GM19467 (cell line): ENCODE measurements around the gene SPATA13.
"Not testable (repeated sequence)": the region's sequence is repeated elsewhere in the genome, so short reads cannot be mapped to it uniquely, and the experiment has no call there.

ENCODE experiments used
- ATAC-seq: cut with Tn5 transposase; IDR thresholded peaks from one replicate; pipeline ENCODE4 v1.9.1; 2021; ENCODE audit warnings: mild to moderate bottlenecking, moderate library complexity; ENCODE audit not compliant: unreplicated experiment

Gene SPATA13

GRCh38 chr13:24306632-24307031 lies 146.1 kb downstream of the SPATA13 start:
- ATAC-seq = no peak

GRCh38 chr13:24307211-24308067 lies 146.9 kb downstream of the SPATA13 start:
- ATAC-seq = no peak

- ATAC-seq = no peak
These were observed 147.5 kb downstream of the SPATA13 start for GRCh38 chr13:24308068-24308445.

GRCh38 chr13:24308488-24309020 lies 148.0 kb downstream of the SPATA13 start:
- ATAC-seq = no peak

GRCh38 chr13:24309300-24309699 lies 148.8 kb downstream of the SPATA13 start, which contains the start of gene C1QTNF9:
C1QTNF9 (plus strand) TSS chr13:24309580; CDS start chr13:24316004, 6,424 bp downstream.
- not testable (repeated sequence) for ATAC-seq

- ATAC-seq = no peak
These were observed 152.9 kb downstream of the SPATA13 start for GRCh38 chr13:24313439-24313838.

GRCh38 chr13:24317835-24318234 lies 157.3 kb downstream of the SPATA13 start:
- not testable (repeated sequence) for ATAC-seq

GRCh38 chr13:24318878-24319277 lies 158.4 kb downstream of the SPATA13 start:
- not testable (repeated sequence) for ATAC-seq

- ATAC-seq = not testable (repeated sequence)
These were observed 159.1 kb downstream of the SPATA13 start for GRCh38 chr13:24319641-24320040.

GRCh38 chr13:24321416-24321815 lies 160.9 kb downstream of the SPATA13 start:
- ATAC-seq = not testable (repeated sequence)

GRCh38 chr13:24322470-24322869 lies 161.9 kb downstream of the SPATA13 start:
- not testable (repeated sequence) for ATAC-seq

- no peak for ATAC-seq
These were observed 162.7 kb downstream of the SPATA13 start for GRCh38 chr13:24323036-24323738.

- ATAC-seq = no peak
These were observed 163.2 kb downstream of the SPATA13 start for GRCh38 chr13:24323739-24324075.

- not testable (repeated sequence) for ATAC-seq
These were observed 167.1 kb downstream of the SPATA13 start for GRCh38 chr13:24327598-24327997.

GRCh38 chr13:24328145-24328544 lies 167.6 kb downstream of the SPATA13 start:
- ATAC-seq = no peak

- no peak for ATAC-seq
These were observed 178.2 kb downstream of the SPATA13 start for GRCh38 chr13:24338721-24339120.

- no peak for ATAC-seq
These were observed 179.6 kb downstream of the SPATA13 start for GRCh38 chr13:24339937-24340607.

- ATAC-seq = no peak
These were observed 180.1 kb downstream of the SPATA13 start for GRCh38 chr13:24340608-24340955.

- no peak for ATAC-seq
These were observed 180.9 kb downstream of the SPATA13 start for GRCh38 chr13:24341439-24341838.

- ATAC-seq = no peak
These were observed 187.9 kb downstream of the SPATA13 start for GRCh38 chr13:24348385-24348784.

GRCh38 chr13:24348797-24349515 lies 188.4 kb downstream of the SPATA13 start:
- no peak for ATAC-seq
